Breast epithelium (tissue), 4 donors: ENCODE data around the gene TF. TPM values are rescaled to one million over a fixed set of nuclear protein-coding genes. Genes with fewer than 3 reads are reported as not detected.
"Not testable (repeated sequence)": the region's sequence is repeated elsewhere in the genome, so short reads cannot be mapped to it uniquely, and the experiment has no call there.

Experiments
- DNase-seq, 2 donors: peaks; one replicate each; pipeline ENCODE4 v3.0.0-alpha.2; 2019; ENCODE audit warnings: low spot score in 2 of 2
- H3K27ac ChIP-seq, 2 donors: fragments of 200-600 bp; sonication (generic) in 1 of 2; one replicate each; pipeline ENCODE4 v1.5.1; 2016 to 2019; ENCODE audit warnings: mild to moderate bottlenecking in 1 of 2
- H3K27me3 ChIP-seq, 2 donors: fragments of 200-600 bp; sonication (generic) in 1 of 2; one replicate each; pipeline versions ENCODE4 v1.5.1 to v1.6.0; 2017 to 2019; ENCODE audit warnings: control low read depth in 1 of 2, mild to moderate bottlenecking in 1 of 2
- H3K36me3 ChIP-seq: fragments of 200-600 bp; one replicate; pipeline ENCODE4 v1.5.1; 2019
- H3K4me1 ChIP-seq, 2 donors: fragments of 200-600 bp; sonication (generic); one replicate each; pipeline ENCODE4 v1.5.1; 2016 to 2019; ENCODE audit warnings: control low read depth in 1 of 2
- H3K4me3 ChIP-seq, 3 donors: fragments of 200-600 bp; sonication (generic); 1 replicate in 2 of 3; 2 replicates in 1 of 3; pipeline ENCODE4 v1.5.1; 2016 to 2019; ENCODE audit warnings: mild to moderate bottlenecking in 3 of 3, moderate library complexity in 2 of 3
- H3K9me3 ChIP-seq, 2 donors: fragments of 200-600 bp; sonication (generic) in 1 of 2; one replicate each; pipeline ENCODE4 v1.5.1; 2016 to 2019; ENCODE audit warnings: control low read depth in 1 of 2
- CTCF ChIP-seq, 3 donors: fragments of 450-650 bp; IDR thresholded peaks; one replicate each; pipeline ENCODE4 v1.5.1; 2016 to 2017; ENCODE audit warnings: antibody characterized with exemption in 3 of 3, mild to moderate bottlenecking in 3 of 3, moderate library complexity in 3 of 3
- POLR2A ChIP-seq: fragments of 450-650 bp; IDR thresholded peaks from one replicate; pipeline ENCODE4 v1.6.1; 2016; ENCODE audit warnings: antibody characterized with exemption, mild to moderate bottlenecking, moderate library complexity
- POLR2AphosphoS5 ChIP-seq, 3 donors: sonication (generic); formaldehyde crosslinking; IDR thresholded peaks; one replicate each; pipeline ENCODE4 v1.6.1; 2017; ENCODE audit warnings: antibody characterized with exemption in 3 of 3
- intact Hi-C: fragments of 100-400 bp; cut with DNase I; formaldehyde crosslinking; loops from one replicate; pipeline ENCODE4 v1.15.1; 2023; ENCODE audit warnings: low total_unique reads
- total RNA-seq, 3 donors: library from RNA; depleted of rRNA; stranded (reverse); fragments of >200 nt; gene quantifications; one replicate each; pipeline ENCODE4 v1.1.0, GENCODE V29; 2016

Gene TF
- total RNA-seq, 3 donors from 2014 or later, result 6.3 to 22.9 (median 8.5) TPM

GRCh38 chr3:133776794-133777438 lies 30.7 kb downstream of the TF start:
- Histone ChIP-seq H3K36me3 (no peaks in the 10 kb centered on the region), H3K4me3 (no peak overlapping the region), H3K4me1 (no peaks in the 10 kb centered on the region), H3K9me3 (no peaks in the 10 kb centered on the region), H3K27me3 (no peaks in the 10 kb centered on the region), H3K27ac (no peak overlapping the region)
- intact Hi-C loops, result no loop called here
- DNase-seq, result no peak
- TF ChIP-seq CTCF (IDR thresholded peaks at IDR 0.05) (no peak), POLR2AphosphoS5 (IDR thresholded peaks at IDR 0.05) (no peak), POLR2A (no peak)

GRCh38 chr3:133777807-133778568 lies 31.8 kb downstream of the TF start:
- Histone ChIP-seq H3K4me3 (no peak overlapping the region), H3K27me3 (no peaks in the 10 kb centered on the region), H3K9me3 (no peaks in the 10 kb centered on the region), H3K27ac (no peak overlapping the region), H3K4me1 (no peaks in the 10 kb centered on the region), H3K36me3 (no peaks in the 10 kb centered on the region)
- TF ChIP-seq POLR2A (no peak), CTCF (IDR thresholded peaks at IDR 0.05) (no peak), POLR2AphosphoS5 (IDR thresholded peaks at IDR 0.05) (no peak)
- DNase-seq, result no peak
- intact Hi-C loops, result no loop called here

GRCh38 chr3:133779626-133780203 lies 33.5 kb downstream of the TF start:
- no peaks in the 10 kb centered on the region for H3K27me3 ChIP-seq
- H3K36me3 ChIP-seq, result no peaks in the 10 kb centered on the region
- no peaks in the 10 kb centered on the region for H3K9me3 ChIP-seq
- no peaks in the 10 kb centered on the region for H3K4me1 ChIP-seq
- TF ChIP-seq POLR2AphosphoS5 (IDR thresholded peaks at IDR 0.05), result no peak
- no peak overlapping the region for H3K4me3 ChIP-seq
- intact Hi-C loops, result no loop called here
- no peak overlapping the region for H3K27ac ChIP-seq
- no peak for DNase-seq

GRCh38 chr3:133780756-133781155 lies 34.6 kb downstream of the TF start:
- H3K4me1 ChIP-seq, H3K27ac ChIP-seq, H3K4me3 ChIP-seq, H3K27me3 ChIP-seq, H3K9me3 ChIP-seq, DNase-seq, intact Hi-C loops, H3K36me3 ChIP-seq: not testable (repeated sequence)

- no peak overlapping the region for H3K4me3 ChIP-seq
- TF ChIP-seq POLR2AphosphoS5 (IDR thresholded peaks at IDR 0.05) (no peak), CTCF (IDR thresholded peaks at IDR 0.05) (no peak), POLR2A (no peak)
- no peak for DNase-seq
- no peaks in the 10 kb centered on the region for H3K9me3 ChIP-seq
- H3K4me1 ChIP-seq, result no peaks in the 10 kb centered on the region
- intact Hi-C loops, result no loop called here
- no peaks in the 10 kb centered on the region for H3K27me3 ChIP-seq
- no peaks in the 10 kb centered on the region for H3K36me3 ChIP-seq
- no peak overlapping the region for H3K27ac ChIP-seq
Observed at GRCh38 chr3:133781570-133781969, 35.4 kb downstream of the TF start.

- TF ChIP-seq CTCF (IDR thresholded peaks at IDR 0.05), result no peak
- no peak for TF ChIP-seq POLR2AphosphoS5 (IDR thresholded peaks at IDR 0.05)
- TF ChIP-seq POLR2A, result no peak
- H3K27ac ChIP-seq, result no peak overlapping the region
- H3K27me3 ChIP-seq, result no peaks in the 10 kb centered on the region
- no peak overlapping the region for H3K4me3 ChIP-seq
- intact Hi-C loops, result no loop called here
- H3K36me3 ChIP-seq, result no peaks in the 10 kb centered on the region
- no peak for DNase-seq
- H3K9me3 ChIP-seq, result no peaks in the 10 kb centered on the region
- H3K4me1 ChIP-seq, result no peaks in the 10 kb centered on the region
Observed at GRCh38 chr3:133782454-133782853, 36.3 kb downstream of the TF start.
